Measurements from ENCODE around the gene COL9A2.

DNA sequence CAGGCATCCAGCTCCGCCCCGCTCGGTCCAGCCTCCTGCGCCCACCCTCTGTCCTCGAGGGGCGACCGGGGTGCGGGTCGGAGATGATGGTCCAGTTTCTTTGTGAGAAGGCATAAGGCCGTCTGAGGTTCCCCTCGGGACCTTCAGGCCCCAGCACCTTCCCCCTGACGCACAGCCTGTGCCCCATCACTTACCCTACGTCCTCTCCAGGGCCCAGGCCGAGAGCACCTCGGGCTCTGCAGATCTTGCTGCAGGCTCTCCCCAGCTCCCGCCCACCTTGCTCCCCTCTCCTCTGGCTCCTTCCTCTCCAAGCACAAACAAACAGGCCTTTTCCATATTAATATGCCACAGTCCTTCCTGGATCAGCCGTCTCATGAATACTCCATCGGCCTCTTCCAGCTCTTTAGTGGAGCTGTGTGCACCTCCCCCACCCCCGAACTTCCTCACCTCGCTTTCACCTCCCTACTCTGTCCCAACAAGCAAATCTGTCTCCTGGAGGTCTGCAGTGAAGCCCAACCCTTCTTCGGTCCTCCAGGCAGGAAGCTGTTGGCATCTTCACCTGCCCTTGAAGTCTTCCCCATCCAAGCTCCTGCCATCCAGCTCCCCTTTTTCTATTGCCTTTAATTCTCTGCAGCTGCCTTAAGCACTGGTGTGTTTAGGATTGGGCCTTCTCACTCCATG, 448 bp upstream of the COL9A2 start:
- TF ChIP-seq GATA3 (IDR thresholded peaks at IDR 0.05; ENCODE audit: borderline replicate concordance), result no peak
- no peak for TF ChIP-seq POLR2AphosphoS2 (conservative IDR thresholded peaks at IDR 0.05; ENCODE audit: low read length)
- TF ChIP-seq, protein P1, sequence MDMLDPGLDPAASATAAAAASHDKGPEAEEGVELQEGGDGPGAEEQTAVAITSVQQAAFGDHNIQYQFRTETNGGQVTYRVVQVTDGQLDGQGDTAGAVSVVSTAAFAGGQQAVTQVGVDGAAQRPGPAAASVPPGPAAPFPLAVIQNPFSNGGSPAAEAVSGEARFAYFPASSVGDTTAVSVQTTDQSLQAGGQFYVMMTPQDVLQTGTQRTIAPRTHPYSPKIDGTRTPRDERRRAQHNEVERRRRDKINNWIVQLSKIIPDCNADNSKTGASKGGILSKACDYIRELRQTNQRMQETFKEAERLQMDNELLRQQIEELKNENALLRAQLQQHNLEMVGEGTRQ (IDR thresholded peaks at IDR 0.05), result no peak
- TF ChIP-seq, protein P2, sequence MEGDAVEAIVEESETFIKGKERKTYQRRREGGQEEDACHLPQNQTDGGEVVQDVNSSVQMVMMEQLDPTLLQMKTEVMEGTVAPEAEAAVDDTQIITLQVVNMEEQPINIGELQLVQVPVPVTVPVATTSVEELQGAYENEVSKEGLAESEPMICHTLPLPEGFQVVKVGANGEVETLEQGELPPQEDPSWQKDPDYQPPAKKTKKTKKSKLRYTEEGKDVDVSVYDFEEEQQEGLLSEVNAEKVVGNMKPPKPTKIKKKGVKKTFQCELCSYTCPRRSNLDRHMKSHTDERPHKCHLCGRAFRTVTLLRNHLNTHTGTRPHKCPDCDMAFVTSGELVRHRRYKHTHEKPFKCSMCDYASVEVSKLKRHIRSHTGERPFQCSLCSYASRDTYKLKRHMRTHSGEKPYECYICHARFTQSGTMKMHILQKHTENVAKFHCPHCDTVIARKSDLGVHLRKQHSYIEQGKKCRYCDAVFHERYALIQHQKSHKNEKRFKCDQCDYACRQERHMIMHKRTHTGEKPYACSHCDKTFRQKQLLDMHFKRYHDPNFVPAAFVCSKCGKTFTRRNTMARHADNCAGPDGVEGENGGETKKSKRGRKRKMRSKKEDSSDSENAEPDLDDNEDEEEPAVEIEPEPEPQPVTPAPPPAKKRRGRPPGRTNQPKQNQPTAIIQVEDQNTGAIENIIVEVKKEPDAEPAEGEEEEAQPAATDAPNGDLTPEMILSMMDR (IDR thresholded peaks at IDR 0.05), result no peak
- TF ChIP-seq RFX5 (IDR thresholded peaks at IDR 0.05), result no peak
- no peak for TF ChIP-seq POLR2A (IDR thresholded peaks at IDR 0.05; ENCODE audit: low read length)
- no peak for TF ChIP-seq SREBF2 (IDR thresholded peaks at IDR 0.05)
- no peak for TF ChIP-seq ESRRA (IDR thresholded peaks at IDR 0.05; ENCODE audit: borderline replicate concordance, low read length)
- TF ChIP-seq ZFP36 (IDR thresholded peaks at IDR 0.05; ENCODE audit: borderline replicate concordance, partially characterized antibody), result no peak

Measured in A549 (cell line).